Prostate gland (tissue), 2 donors: ENCODE measurements around the gene RRAD.

Experiments
- CTCF ChIP-seq, 4 experiments: fragments of 200-600 bp in 2 of 4; fragments of 450-650 bp in 2 of 4; sonication (generic) in 2 of 4; IDR thresholded peaks; 1 replicate in 3 of 4; 2 replicates in 1 of 4; pipeline ENCODE4 v1.5.1; 2016 to 2019; ENCODE audit warnings: antibody characterized with exemption in 4 of 4, mild to moderate bottlenecking in 2 of 4, moderate library complexity in 2 of 4
- POLR2A ChIP-seq: fragments of 450-650 bp; IDR thresholded peaks from one replicate; pipeline ENCODE4 v1.6.1; 2016; ENCODE audit warnings: antibody characterized with exemption, mild to moderate bottlenecking

GRCh38 chr16:66902648-66903543, 22.4 kb downstream of the RRAD start:
- TF ChIP-seq CTCF (IDR thresholded peaks at IDR 0.05) (no peak), POLR2A (no peak)
